ENCODE results near the gene TFF3.

Gene TFF3

GRCh38 chr21:42272984-42273600, 42.1 kb downstream of the TFF3 start:
- Histone ChIP-seq H3K36me3 (ENCODE audit: control insufficient read depth in 5 of 5, insufficient read depth in 5 of 5, low read length in 5 of 5) (peaks cover 0 to 42% (median 32%) of the 10 kb centered on the region in 5 donors), H3K9ac (ENCODE audit: low read length in 5 of 5) (no peak overlapping the region), H3K27me3 (ENCODE audit: control insufficient read depth in 5 of 5, insufficient read depth in 4 of 5, low read length in 5 of 5) (peaks cover 0 to 3% (median 2%) of the 10 kb centered on the region in 5 donors)

GRCh38 chr21:42272109-42272962, 42.9 kb downstream of the TFF3 start:
- peaks cover 0 to 30% (median 12%) of the 10 kb centered on the region in 5 donors for H3K4me1 ChIP-seq (ENCODE audit: control insufficient read depth in 5 of 5, insufficient read depth in 5 of 5, low read length in 5 of 5)
- no peak overlapping the region for H3K4me3 ChIP-seq (ENCODE audit: low read depth in 1 of 5, low read length in 5 of 5)
- H3K9me3 ChIP-seq (ENCODE audit: control insufficient read depth in 5 of 5, low read length in 5 of 5), result no peaks in the 10 kb centered on the region
- peaks cover 0 to 3% (median 2%) of the 10 kb centered on the region in 5 donors for H3K27me3 ChIP-seq (ENCODE audit: control insufficient read depth in 5 of 5, insufficient read depth in 4 of 5, low read length in 5 of 5)
- H3K9ac ChIP-seq (ENCODE audit: low read length in 5 of 5), result no peak overlapping the region
- H3K27ac ChIP-seq (ENCODE audit: low read depth, low read length), result no peak overlapping the region
- H3K36me3 ChIP-seq (ENCODE audit: control insufficient read depth in 5 of 5, insufficient read depth in 5 of 5, low read length in 5 of 5), result peaks cover 0 to 42% (median 32%) of the 10 kb centered on the region in 5 donors

More at GRCh38 chr21:42272984-42273600, 42.1 kb downstream of the TFF3 start:
- H3K4me3 ChIP-seq (ENCODE audit: low read depth in 1 of 5, low read length in 5 of 5), result no peak overlapping the region
- H3K4me1 ChIP-seq (ENCODE audit: control insufficient read depth in 5 of 5, insufficient read depth in 5 of 5, low read length in 5 of 5), result peaks cover 0 to 26% (median 8%) of the 10 kb centered on the region in 5 donors
- no peak overlapping the region for H3K27ac ChIP-seq (ENCODE audit: low read depth, low read length)
- H3K9me3 ChIP-seq (ENCODE audit: control insufficient read depth in 5 of 5, low read length in 5 of 5), result no peaks in the 10 kb centered on the region

DNA sequence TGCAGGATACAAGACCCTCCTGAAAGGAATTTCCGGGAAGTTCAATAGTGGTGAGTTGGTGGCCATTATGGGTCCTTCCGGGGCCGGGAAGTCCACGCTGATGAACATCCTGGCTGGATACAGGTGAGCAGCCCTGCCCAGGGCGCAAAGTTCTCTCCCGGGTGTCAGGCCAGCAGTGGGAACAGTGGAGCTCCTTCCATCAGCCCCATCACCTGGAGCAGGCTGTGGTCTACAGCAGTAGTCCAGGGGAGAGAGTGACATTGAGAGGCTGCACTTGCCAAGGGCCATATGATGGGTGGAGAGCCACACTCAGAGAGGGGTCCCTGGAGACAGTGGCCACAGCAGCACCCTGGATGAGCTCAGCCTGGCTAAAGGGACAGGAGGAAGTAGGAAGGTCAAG, 44.1 kb downstream of the TFF3 start:
- Histone ChIP-seq H3K27me3 (ENCODE audit: control insufficient read depth in 5 of 5, insufficient read depth in 4 of 5, low read length in 5 of 5) (peaks cover 0 to 3% (median 0%) of the 10 kb centered on the region in 5 donors), H3K27ac (ENCODE audit: low read depth, low read length) (no peak overlapping the region), H3K9ac (ENCODE audit: low read length in 5 of 5) (no peak overlapping the region), H3K36me3 (ENCODE audit: control insufficient read depth in 5 of 5, insufficient read depth in 5 of 5, low read length in 5 of 5) (peaks cover 0 to 32% (median 22%) of the 10 kb centered on the region in 5 donors), H3K9me3 (ENCODE audit: control insufficient read depth in 5 of 5, low read length in 5 of 5) (no peaks in the 10 kb centered on the region), H3K4me3 (ENCODE audit: low read depth in 1 of 5, low read length in 5 of 5) (no peak overlapping the region), H3K4me1 (ENCODE audit: control insufficient read depth in 5 of 5, insufficient read depth in 5 of 5, low read length in 5 of 5) (peaks cover 0 to 25% (median 12%) of the 10 kb centered on the region in 5 donors)

DNA sequence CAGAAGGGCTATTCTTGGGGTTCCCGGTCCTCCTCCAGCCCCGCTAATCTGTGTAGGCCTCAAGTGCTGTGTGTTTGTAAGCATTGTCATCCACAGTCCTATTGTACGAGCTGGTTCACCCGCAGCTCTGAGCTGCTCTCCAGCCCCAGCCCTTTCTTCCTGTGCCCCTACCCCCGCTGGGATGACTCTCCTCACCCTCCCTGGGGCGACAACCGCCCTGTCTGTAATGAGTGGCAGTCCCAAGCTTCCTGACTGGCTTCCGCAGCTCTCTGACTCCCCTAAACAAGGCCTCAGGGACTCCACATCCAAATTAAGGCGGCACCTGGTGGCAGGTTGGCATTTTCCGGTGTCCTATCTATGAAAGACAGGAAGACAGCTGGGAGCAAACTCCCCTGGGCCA, 45.8 kb downstream of the TFF3 start:
- Histone ChIP-seq H3K9me3 (ENCODE audit: control insufficient read depth in 5 of 5, low read length in 5 of 5) (no peaks in the 10 kb centered on the region), H3K27me3 (ENCODE audit: control insufficient read depth in 5 of 5, insufficient read depth in 4 of 5, low read length in 5 of 5) (peaks cover 0 to 3% (median 0%) of the 10 kb centered on the region in 5 donors), H3K9ac (ENCODE audit: low read length in 5 of 5) (peak overlapping the region in 1 of 5 donors; percentile 35), H3K27ac (ENCODE audit: low read depth, low read length) (no peak overlapping the region), H3K4me3 (ENCODE audit: low read depth in 1 of 5, low read length in 5 of 5) (no peak overlapping the region), H3K36me3 (ENCODE audit: control insufficient read depth in 5 of 5, insufficient read depth in 5 of 5, low read length in 5 of 5) (peaks cover 0 to 20% (median 16%) of the 10 kb centered on the region in 5 donors), H3K4me1 (ENCODE audit: control insufficient read depth in 5 of 5, insufficient read depth in 5 of 5, low read length in 5 of 5) (peaks cover 0 to 30% (median 12%) of the 10 kb centered on the region in 5 donors)

- peaks cover 0 to 51% (median 30%) of the 10 kb centered on the region in 5 donors for H3K4me1 ChIP-seq (ENCODE audit: control insufficient read depth in 5 of 5, insufficient read depth in 5 of 5, low read length in 5 of 5)
- H3K36me3 ChIP-seq (ENCODE audit: control insufficient read depth in 5 of 5, insufficient read depth in 5 of 5, low read length in 5 of 5), result peaks cover 0 to under 1% (median 0%) of the 10 kb centered on the region in 5 donors
- H3K4me3 ChIP-seq (ENCODE audit: low read depth in 1 of 5, low read length in 5 of 5), result no peak overlapping the region
- no peaks in the 10 kb centered on the region for H3K9me3 ChIP-seq (ENCODE audit: control insufficient read depth in 5 of 5, low read length in 5 of 5)
- no peak overlapping the region for H3K27ac ChIP-seq (ENCODE audit: low read depth, low read length)
- peaks cover 0 to 10% (median 0%) of the 10 kb centered on the region in 5 donors for H3K27me3 ChIP-seq (ENCODE audit: control insufficient read depth in 5 of 5, insufficient read depth in 4 of 5, low read length in 5 of 5)
- no peak overlapping the region for H3K9ac ChIP-seq (ENCODE audit: low read length in 5 of 5)
Measured at GRCh38 chr21:42266971-42267556, 48.1 kb downstream of the TFF3 start.

DNA sequence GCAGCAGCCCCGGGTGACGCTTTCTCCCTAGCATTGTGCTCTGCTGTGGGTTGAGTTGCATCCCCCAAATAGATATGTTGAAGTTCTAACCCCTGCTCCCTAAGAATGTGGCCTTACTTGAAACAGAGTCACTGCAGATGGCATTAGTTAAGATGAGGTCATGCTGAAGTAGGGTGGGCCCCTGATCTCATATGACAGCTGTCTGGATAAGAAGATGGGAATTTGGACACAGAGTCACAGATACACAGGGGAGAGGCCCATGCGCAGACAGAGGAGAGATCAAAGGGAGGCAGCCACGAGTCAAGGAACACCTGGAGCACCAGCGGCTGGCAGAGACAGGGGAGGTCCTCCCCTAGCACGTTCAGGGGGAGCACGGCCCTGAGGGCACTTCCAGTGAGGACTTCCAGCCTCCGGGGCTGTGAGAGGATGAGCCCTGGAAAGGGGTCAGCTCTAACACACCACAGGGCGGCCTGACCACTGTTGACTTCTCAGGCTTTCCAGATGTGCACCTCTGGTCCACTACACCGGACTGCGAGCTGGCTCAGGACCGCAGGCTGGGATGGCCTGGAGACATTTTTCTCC, 49.9 kb downstream of the TFF3 start:
- Histone ChIP-seq H3K36me3 (ENCODE audit: control insufficient read depth in 5 of 5, insufficient read depth in 5 of 5, low read length in 5 of 5) (no peaks in the 10 kb centered on the region), H3K9me3 (ENCODE audit: control insufficient read depth in 5 of 5, low read length in 5 of 5) (no peaks in the 10 kb centered on the region), H3K27ac (ENCODE audit: low read depth, low read length) (no peak overlapping the region), H3K4me1 (ENCODE audit: control insufficient read depth in 5 of 5, insufficient read depth in 5 of 5, low read length in 5 of 5) (peaks cover 0 to 61% (median 40%) of the 10 kb centered on the region in 5 donors), H3K9ac (ENCODE audit: low read length in 5 of 5) (no peak overlapping the region), H3K4me3 (ENCODE audit: low read depth in 1 of 5, low read length in 5 of 5) (no peak overlapping the region), H3K27me3 (ENCODE audit: control insufficient read depth in 5 of 5, insufficient read depth in 4 of 5, low read length in 5 of 5) (peaks cover 0 to 10% (median 3%) of the 10 kb centered on the region in 5 donors)

DNA sequence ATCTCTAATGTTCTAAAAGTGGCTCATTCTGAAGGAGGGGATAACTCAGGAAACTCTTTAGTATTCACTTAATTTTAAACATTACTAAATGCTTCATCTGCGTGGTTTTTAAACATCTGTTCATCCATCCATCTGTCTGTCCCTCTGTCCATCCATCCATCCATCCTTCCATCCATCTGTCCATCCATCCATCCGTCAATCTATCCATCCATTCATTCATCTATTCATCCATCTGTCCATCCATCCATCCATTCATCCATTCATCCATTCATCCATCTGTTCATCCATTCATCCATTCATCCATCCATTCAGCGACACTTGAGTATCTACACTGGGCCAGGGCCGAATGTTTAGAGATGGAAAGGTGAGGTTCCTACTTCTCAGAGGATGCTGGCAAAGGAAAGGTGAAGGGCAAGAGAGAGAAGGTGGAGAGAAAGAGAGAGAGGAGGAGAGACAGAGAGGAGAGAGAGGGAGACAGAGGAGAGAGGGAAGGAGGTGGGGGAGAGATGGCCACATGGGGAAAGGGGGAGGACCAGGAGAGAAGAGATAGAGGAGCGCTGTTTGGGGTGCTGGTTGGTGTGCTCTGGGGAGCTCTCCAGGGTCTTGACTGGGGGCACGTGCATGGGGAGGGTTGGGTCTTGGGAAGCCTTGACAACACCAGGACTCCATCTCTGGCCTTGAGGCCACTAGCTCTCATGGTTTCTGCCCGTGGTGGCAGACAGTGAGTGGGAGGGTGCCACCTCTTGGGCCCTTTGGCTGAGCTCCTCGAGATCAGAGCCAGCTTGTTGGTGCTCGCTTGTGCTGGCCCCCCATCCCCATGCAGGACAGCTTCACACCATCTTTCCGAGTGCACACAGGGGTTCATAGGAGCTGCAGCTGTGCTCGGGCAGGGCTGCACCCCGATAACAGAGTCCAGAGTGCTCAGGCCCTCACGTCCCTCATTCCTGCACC, 50.7 kb downstream of the TFF3 start:
- Histone ChIP-seq H3K36me3 (ENCODE audit: control insufficient read depth in 5 of 5, insufficient read depth in 5 of 5, low read length in 5 of 5) (no peaks in the 10 kb centered on the region), H3K27ac (ENCODE audit: low read depth, low read length) (peak overlapping the region; percentile 81), H3K27me3 (ENCODE audit: control insufficient read depth in 5 of 5, insufficient read depth in 4 of 5, low read length in 5 of 5) (peaks cover 0 to 13% (median 3%) of the 10 kb centered on the region in 5 donors), H3K9ac (ENCODE audit: low read length in 5 of 5) (peak overlapping the region in 1 of 5 donors; percentile 18), H3K9me3 (ENCODE audit: control insufficient read depth in 5 of 5, low read length in 5 of 5) (no peaks in the 10 kb centered on the region), H3K4me3 (ENCODE audit: low read depth in 1 of 5, low read length in 5 of 5) (no peak overlapping the region), H3K4me1 (ENCODE audit: control insufficient read depth in 5 of 5, insufficient read depth in 5 of 5, low read length in 5 of 5) (peaks cover 2 to 68% (median 40%) of the 10 kb centered on the region in 5 donors)

DNA sequence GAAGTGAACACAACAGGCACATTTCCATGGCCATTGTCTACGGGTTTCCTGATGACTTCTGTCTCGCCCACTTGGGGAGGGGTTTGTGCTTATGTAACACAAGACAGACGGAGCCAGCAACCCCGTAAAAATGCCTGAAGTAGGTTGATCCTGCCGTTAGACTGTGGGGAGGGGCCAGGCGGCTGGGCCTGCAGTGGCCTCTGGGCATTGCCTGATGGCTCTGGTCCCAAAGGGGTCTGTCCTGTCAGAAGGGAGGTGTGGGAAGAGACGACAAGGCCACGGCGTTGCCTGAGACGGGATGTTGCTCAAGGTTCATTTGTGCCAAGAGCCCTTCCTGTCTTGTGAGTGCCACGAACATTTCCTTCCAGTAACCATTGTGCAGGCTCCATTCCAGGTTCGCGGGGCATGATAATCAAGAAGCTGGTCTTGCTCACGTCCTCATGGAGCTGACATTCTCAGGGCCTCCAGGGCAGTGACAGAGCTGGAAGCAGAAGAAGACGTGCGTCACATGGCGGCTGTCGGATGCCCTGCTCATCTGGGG, 51.5 kb downstream of the TFF3 start:
- H3K27ac ChIP-seq (ENCODE audit: low read depth, low read length), result peak overlapping the region; percentile 81
- no peaks in the 10 kb centered on the region for H3K36me3 ChIP-seq (ENCODE audit: control insufficient read depth in 5 of 5, insufficient read depth in 5 of 5, low read length in 5 of 5)
- H3K4me1 ChIP-seq (ENCODE audit: control insufficient read depth in 5 of 5, insufficient read depth in 5 of 5, low read length in 5 of 5), result peaks cover 10 to 68% (median 45%) of the 10 kb centered on the region in 5 donors
- peak overlapping the region in 1 of 5 donors; percentile 7 for H3K4me3 ChIP-seq (ENCODE audit: low read depth in 1 of 5, low read length in 5 of 5)
- H3K9me3 ChIP-seq (ENCODE audit: control insufficient read depth in 5 of 5, low read length in 5 of 5), result no peaks in the 10 kb centered on the region
- peaks cover 0 to 13% (median 3%) of the 10 kb centered on the region in 5 donors for H3K27me3 ChIP-seq (ENCODE audit: control insufficient read depth in 5 of 5, insufficient read depth in 4 of 5, low read length in 5 of 5)
- peak overlapping the region in 1 of 5 donors; percentile 63 for H3K9ac ChIP-seq (ENCODE audit: low read length in 5 of 5)

Measured in subcutaneous abdominal adipose tissue (tissue), 5 donors.